Pancreas (tissue), 10 donors: ENCODE measurements around the gene MAT2A. TPM values are rescaled to one million over a fixed set of nuclear protein-coding genes. Genes with fewer than 3 reads are reported as not detected.

Experiments
- ATAC-seq, 4 donors: fragments of 200-7000 bp; cut with Tn5 transposase; one replicate each; pipeline versions ENCODE4 v1.8.0 to v1.9.1; 2020; ENCODE audit warnings: mild to moderate bottlenecking in 4 of 4, moderate library complexity in 4 of 4
- DNase-seq, 6 donors: peaks; one replicate each; pipeline ENCODE4 v3.0.0-alpha.2; 2020
- FAIRE-seq: peaks from 2 replicates; lab custom pipeline; 2012; peaks lifted over from hg19 to GRCh38; lab: Jason Lieb, UNC
- H3K27ac ChIP-seq, 4 donors: fragments of 200-600 bp; sonication (generic); 1 replicate in 3 of 4; 2 replicates in 1 of 4; pipeline versions ENCODE4 v1.5.0 to v1.8.0; 2020
- H3K27me3 ChIP-seq, 4 donors: fragments of 200-600 bp; one replicate each; pipeline ENCODE4 v1.8.0; 2021
- H3K36me3 ChIP-seq, 3 donors: fragments of 200-600 bp; sonication (generic) in 1 of 3; one replicate each; pipeline versions ENCODE4 v1.5.0 to v1.8.0; 2020 to 2021
- H3K4me1 ChIP-seq, 3 donors: fragments of 200-600 bp; one replicate each; pipeline ENCODE4 v1.8.0; 2021
- H3K4me3 ChIP-seq, 4 donors: fragments of 200-600 bp; sonication (generic) in 2 of 4; one replicate each; pipeline versions ENCODE4 v1.5.0 to v1.8.0; 2020 to 2021
- H3K9me3 ChIP-seq, 4 donors: fragments of 200-600 bp; one replicate each; pipeline ENCODE4 v1.8.0; 2021
- WGBS, 2 donors: extraction: QIAGEN DNeasy Blood & Tissue Kit; methylation state at CpG; one replicate each; pipeline ENCODE4 v1.1.7; 2013; 5-methylcytosine and 5-hydroxymethylcytosine counted together
- intact Hi-C, 3 donors: fragments of 100-400 bp; cut with DNase I; formaldehyde crosslinking; loops; one replicate each; pipeline versions ENCODE4 v1.11.1 to v1.14.2; 2022
- polyA plus RNA-seq, 2 donors: library from polyadenylated mRNA; stranded (reverse); fragments of 200-250 nt; gene quantifications; one replicate each; pipeline ENCODE4 v1.2.3, GENCODE V29; 2013
- total RNA-seq, 6 donors: library from RNA; stranded (reverse); fragmentation: NEBNext Ultra II Directional in 4 of 6; extraction: Animal tissue kit (Norgen Biotek cat#: 25700) in 4 of 6; gene quantifications; one replicate each; pipeline versions ENCODE4 v1.2.1 to v1.2.4, GENCODE V29; 2021 to 2023
- TF ChIP-seq, protein P1 (sequence below), 4 donors: fragments of 200-600 bp; sonication (generic) in 3 of 4; IDR thresholded peaks; one replicate each; pipeline versions ENCODE4 v1.5.0 to v1.8.0; 2021; ENCODE audit warnings: antibody characterized with exemption in 4 of 4
- donor health status: healthy with polysubstance abuse.
- donor health status: DM: no; HTN: no; CAD: no; lungs with moderate emphysema.
- donor health status: DM: no; HTN: no; CAD: no.
- donor health status: control.
- donor health status: control.
- donor health status: Bipolar disorder and iron deficiency.
- donor health status: DM: yes; HTN: yes; CAD: no.
- donor health status: DM: no; HTN: no; CAD: no.
- donor health status: DM: no; HTN: no; CAD: no.
- donor health status: DM: yes; HTN: yes; CAD: no.

Gene MAT2A
- total and polyA plus RNA-seq, 8 donors = 127 to 447 (median 215) TPM

DNA sequence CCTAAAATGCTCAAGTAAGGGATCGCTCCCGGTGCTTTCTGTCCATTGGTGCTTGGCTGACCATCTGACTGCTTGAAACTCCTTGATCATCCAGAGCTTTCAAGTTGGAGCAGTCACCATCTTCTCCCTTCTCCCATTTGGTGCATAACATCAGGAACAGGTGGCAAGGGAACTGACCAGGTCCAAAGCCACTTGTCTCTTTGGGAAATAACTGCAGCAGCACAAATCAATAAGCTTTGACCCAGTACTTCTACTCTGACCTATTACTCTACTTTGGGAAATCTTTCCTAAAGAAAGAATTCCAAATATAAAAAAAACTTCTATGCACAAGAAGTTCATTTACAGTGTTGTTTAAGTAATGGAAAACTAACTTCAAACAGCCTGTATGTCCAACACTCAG is 10.6 kb upstream of the MAT2A start:
- DNase-seq = no peak
- TF ChIP-seq, protein P1, sequence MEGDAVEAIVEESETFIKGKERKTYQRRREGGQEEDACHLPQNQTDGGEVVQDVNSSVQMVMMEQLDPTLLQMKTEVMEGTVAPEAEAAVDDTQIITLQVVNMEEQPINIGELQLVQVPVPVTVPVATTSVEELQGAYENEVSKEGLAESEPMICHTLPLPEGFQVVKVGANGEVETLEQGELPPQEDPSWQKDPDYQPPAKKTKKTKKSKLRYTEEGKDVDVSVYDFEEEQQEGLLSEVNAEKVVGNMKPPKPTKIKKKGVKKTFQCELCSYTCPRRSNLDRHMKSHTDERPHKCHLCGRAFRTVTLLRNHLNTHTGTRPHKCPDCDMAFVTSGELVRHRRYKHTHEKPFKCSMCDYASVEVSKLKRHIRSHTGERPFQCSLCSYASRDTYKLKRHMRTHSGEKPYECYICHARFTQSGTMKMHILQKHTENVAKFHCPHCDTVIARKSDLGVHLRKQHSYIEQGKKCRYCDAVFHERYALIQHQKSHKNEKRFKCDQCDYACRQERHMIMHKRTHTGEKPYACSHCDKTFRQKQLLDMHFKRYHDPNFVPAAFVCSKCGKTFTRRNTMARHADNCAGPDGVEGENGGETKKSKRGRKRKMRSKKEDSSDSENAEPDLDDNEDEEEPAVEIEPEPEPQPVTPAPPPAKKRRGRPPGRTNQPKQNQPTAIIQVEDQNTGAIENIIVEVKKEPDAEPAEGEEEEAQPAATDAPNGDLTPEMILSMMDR (IDR thresholded peaks at IDR 0.05) = no peak
- Histone ChIP-seq H3K36me3 (no peaks in the 10 kb centered on the region), H3K4me1 (peaks cover 0 to 12% (median 6%) of the 10 kb centered on the region in 3 donors), H3K4me3 (no peak overlapping the region), H3K27ac (no peak overlapping the region), H3K9me3 (no peaks in the 10 kb centered on the region), H3K27me3 (no peaks in the 10 kb centered on the region)
- ATAC-seq = no peak
- no peak for FAIRE-seq
- intact Hi-C loops = no loop called here
- WGBS, 2 donors = 91 to 93% methylated on average over 2 of the region's 2 CpGs

GRCh38 chr2:85529809-85530208 is 9.2 kb upstream of the MAT2A start:
- intact Hi-C loops = loop anchor here in 1 of 3 donors (10.0 kb wide), 1 partner anchor 55 kb away; no protein-coding TSS in a partner anchor
- Histone ChIP-seq H3K4me1 (peaks cover 0 to 2% (median 1%) of the 10 kb centered on the region in 3 donors), H3K36me3 (no peaks in the 10 kb centered on the region), H3K27ac (no peak overlapping the region), H3K27me3 (no peaks in the 10 kb centered on the region), H3K9me3 (no peaks in the 10 kb centered on the region), H3K4me3 (no peak overlapping the region)
- DNase-seq (no peak), FAIRE-seq (no peak), ATAC-seq (no peak)
- WGBS, 2 donors = 94 to 100% methylated on average over 1 of the region's 1 CpG
- TF ChIP-seq, protein P1 (IDR thresholded peaks at IDR 0.05) = no peak

- ATAC-seq = peak in 2 of 4 donors; percentile 26 to 42
- TF ChIP-seq, protein P1 (IDR thresholded peaks at IDR 0.05) = no peak
- peaks cover 0 to 16% (median 12%) of the 10 kb centered on the region in 3 donors for H3K4me1 ChIP-seq
- intact Hi-C loops = loop anchor here in 1 of 3 donors (10.0 kb wide), 1 partner anchor 57 kb away; no protein-coding TSS in a partner anchor
- no peak for DNase-seq
- 71 to 98% methylated on average over 2 of the region's 2 CpGs for WGBS, 2 donors
- H3K27ac ChIP-seq = peak overlapping the region in 1 of 4 donors; percentile 12
- FAIRE-seq = no peak
- H3K27me3 ChIP-seq = no peaks in the 10 kb centered on the region
- H3K36me3 ChIP-seq = no peaks in the 10 kb centered on the region
- no peaks in the 10 kb centered on the region for H3K9me3 ChIP-seq
- no peak overlapping the region for H3K4me3 ChIP-seq
Observed at GRCh38 chr2:85531589-85531988, 7.4 kb upstream of the MAT2A start.

GRCh38 chr2:85534099-85534498 is 4.9 kb upstream of the MAT2A start:
- no peak for ATAC-seq

More at GRCh38 chr2:85534099-85534498, 4.9 kb upstream of the MAT2A start:
- Histone ChIP-seq H3K4me1 (peaks cover 9 to 25% (median 22%) of the 10 kb centered on the region in 3 donors), H3K36me3 (no peaks in the 10 kb centered on the region), H3K27ac (no peak overlapping the region), H3K27me3 (no peaks in the 10 kb centered on the region), H3K4me3 (no peak overlapping the region), H3K9me3 (no peaks in the 10 kb centered on the region)
- TF ChIP-seq, protein P1 (IDR thresholded peaks at IDR 0.05) = no peak
- WGBS, 2 donors = 79 to 88% methylated on average over 3 of the region's 3 CpGs
- intact Hi-C loops = loop anchor here in 1 of 3 donors (10.0 kb wide), 1 partner anchor 59 kb away; no protein-coding TSS in a partner anchor
- no peak for FAIRE-seq
- DNase-seq = no peak
